ENCODE results near the gene EIF1.

GRCh38 chr17:41679740-41680425, 8.8 kb upstream of the EIF1 start:
- TF ChIP-seq CTCF (IDR thresholded peaks at IDR 0.05 in 8 of 11, conservative IDR thresholded peaks at IDR 0.05 in 3 of 11) (no peak), POLR2AphosphoS5 (IDR thresholded peaks at IDR 0.05) (no peak), POLR2A (IDR thresholded peaks at IDR 0.05) (no peak)
